Pericardium fibroblast (primary cell): ENCODE data around the gene GLIPR1L2. TPM values are rescaled to one million over a fixed set of nuclear protein-coding genes. Genes with fewer than 3 reads are reported as not detected.

ENCODE experiments used
- total RNA-seq: library from RNA; depleted of rRNA; stranded (reverse); fragments of >200 nt; gene quantifications from 2 replicates; pipeline ENCODE4 v1.2.3, GENCODE V29; 2015

The GLIPR1L2 gene
- 0.09 and 0.23 TPM in 2 replicates for total RNA-seq

GRCh38 chr12:75390899-75391538, at the start of gene GLIPR1L2:
Gene GLIPR1L2, plus strand, starts transcription at chr12:75391089. Its CDS starts 28 bp downstream, at chr12:75391117.

GRCh38 chr12:75480469-75480949, 89.6 kb downstream of the GLIPR1L2 start, which contains the start of gene GLIPR1:
Gene GLIPR1, plus strand, starts transcription at chr12:75480755. Its CDS starts 126 bp downstream, at chr12:75480881.

Other genes with a start within 250 kb of the GLIPR1L2 start
- not detected in 2 replicates for gene KCNC2, start 181.2 kb upstream of the GLIPR1L2 start, total RNA-seq
- gene CAPS2, start 60.8 kb upstream of the GLIPR1L2 start, total RNA-seq, result 0.23 and 1.0 TPM in 2 replicates
- not detected in 2 replicates for gene GLIPR1L1, start 56.4 kb upstream of the GLIPR1L2 start, total RNA-seq
- 7.9 and 19.8 TPM in 2 replicates for gene GLIPR1, start 89.7 kb downstream of the GLIPR1L2 start, total RNA-seq
- 16.7 and 21.4 TPM in 2 replicates for gene KRR1, start 120.5 kb downstream of the GLIPR1L2 start, total RNA-seq